Kidney glomerular epithelial cell (primary cell): ENCODE data around the gene GNG7.

Source experiments
- DNase-seq: peaks from one replicate; lab custom pipeline; 2025; lab: John Stamatoyannopoulos, UW

Gene GNG7

GRCh38 chr19:2702170-2703076 is at the start of gene GNG7:
Gene GNG7, minus strand, starts transcription at chr19:2702694. Its CDS starts 182,006 bp downstream, at chr19:2520688.
- peak; percentile 67 for DNase-seq

GRCh38 chr19:2751438-2751830 is 48.9 kb upstream of the GNG7 start:
- DNase-seq: no peak

- DNase-seq: no peak
These were observed 48.4 kb upstream of the GNG7 start for GRCh38 chr19:2750808-2751437.

GRCh38 chr19:2747349-2747748 is 44.9 kb upstream of the GNG7 start:
- no peak for DNase-seq

- DNase-seq: no peak
These were observed 41.6 kb upstream of the GNG7 start for GRCh38 chr19:2744113-2744512.

- no peak for DNase-seq
These were observed 40.6 kb upstream of the GNG7 start for GRCh38 chr19:2743099-2743498.

GRCh38 chr19:2740314-2740656 is 37.8 kb upstream of the GNG7 start:
- DNase-seq: no peak

- peak; percentile 95 for DNase-seq
These were observed 37.3 kb upstream of the GNG7 start, which contains the start of gene SLC39A3 for GRCh38 chr19:2739602-2740313. Gene SLC39A3, minus strand, starts transcription at chr19:2740017. Its CDS starts 2,760 bp downstream, at chr19:2737257.

- DNase-seq: no peak
These were observed 34.2 kb upstream of the GNG7 start for GRCh38 chr19:2736550-2737190.

- DNase-seq: no peak
These were observed 32.9 kb upstream of the GNG7 start for GRCh38 chr19:2735374-2735773.

- no peak for DNase-seq
These were observed 32.2 kb upstream of the GNG7 start for GRCh38 chr19:2734589-2735288.

GRCh38 chr19:2733930-2734588 is 31.6 kb upstream of the GNG7 start:
- DNase-seq: no peak

GRCh38 chr19:2732883-2733282 is 30.4 kb upstream of the GNG7 start:
- no peak for DNase-seq

- no peak for DNase-seq
These were observed 29.7 kb upstream of the GNG7 start for GRCh38 chr19:2732157-2732725.

- DNase-seq: no peak
These were observed 28.9 kb upstream of the GNG7 start for GRCh38 chr19:2731181-2731995.

GRCh38 chr19:2729943-2730818 is 27.7 kb upstream of the GNG7 start:
- DNase-seq: no peak

GRCh38 chr19:2728783-2729387 is 26.4 kb upstream of the GNG7 start:
- no peak for DNase-seq

GRCh38 chr19:2727640-2727944 is 25.1 kb upstream of the GNG7 start:
- DNase-seq: no peak
